HG03469 (cell line): ENCODE measurements around the gene DMAC1.

Experiments used
- ATAC-seq: cut with Tn5 transposase; IDR thresholded peaks from one replicate; pipeline ENCODE4 v1.9.1; 2021; ENCODE audit warnings: mild to moderate bottlenecking, moderate library complexity, moderate number of reproducible peaks; ENCODE audit not compliant: unreplicated experiment

DMAC1 gene, protein sequence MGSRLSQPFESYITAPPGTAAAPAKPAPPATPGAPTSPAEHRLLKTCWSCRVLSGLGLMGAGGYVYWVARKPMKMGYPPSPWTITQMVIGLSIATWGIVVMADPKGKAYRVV

DNA sequence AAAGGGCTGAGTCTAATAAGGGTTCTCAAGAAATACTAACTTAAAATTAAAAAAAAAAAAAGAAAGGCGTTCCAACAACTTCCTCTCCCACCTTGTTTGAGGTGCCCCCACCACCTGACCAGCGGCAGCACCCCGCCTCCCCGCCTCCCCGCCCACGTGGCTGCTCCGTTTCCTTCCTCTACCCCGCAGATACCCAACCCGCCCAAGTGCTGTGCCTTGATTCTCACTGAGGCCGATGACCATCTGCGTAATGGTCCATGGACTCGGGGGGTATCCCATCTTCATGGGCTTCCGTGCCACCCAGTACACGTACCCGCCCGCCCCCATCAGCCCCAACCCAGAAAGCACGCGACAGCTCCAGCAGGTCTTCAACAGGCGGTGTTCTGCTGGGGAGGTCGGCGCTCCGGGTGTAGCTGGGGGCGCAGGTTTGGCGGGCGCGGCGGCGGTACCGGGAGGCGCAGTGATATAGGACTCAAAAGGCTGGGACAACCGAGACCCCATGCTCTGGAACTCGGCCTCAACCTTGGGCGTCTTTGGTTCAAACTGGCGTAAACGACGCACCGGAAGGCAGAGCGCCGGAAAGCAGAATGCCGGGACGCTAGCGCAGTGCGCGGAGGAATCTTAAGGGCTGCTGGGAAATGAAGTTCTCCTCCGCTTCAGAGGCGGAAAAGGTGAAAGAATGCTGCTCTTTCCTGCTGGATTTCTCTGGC is at the start of gene DMAC1:
Gene DMAC1, minus strand, starts transcription at position 545 of the 710 bp plus-strand sequence. Its CDS starts 44 bp downstream, at position 501.
- ATAC-seq: peak; percentile 86

DNA sequence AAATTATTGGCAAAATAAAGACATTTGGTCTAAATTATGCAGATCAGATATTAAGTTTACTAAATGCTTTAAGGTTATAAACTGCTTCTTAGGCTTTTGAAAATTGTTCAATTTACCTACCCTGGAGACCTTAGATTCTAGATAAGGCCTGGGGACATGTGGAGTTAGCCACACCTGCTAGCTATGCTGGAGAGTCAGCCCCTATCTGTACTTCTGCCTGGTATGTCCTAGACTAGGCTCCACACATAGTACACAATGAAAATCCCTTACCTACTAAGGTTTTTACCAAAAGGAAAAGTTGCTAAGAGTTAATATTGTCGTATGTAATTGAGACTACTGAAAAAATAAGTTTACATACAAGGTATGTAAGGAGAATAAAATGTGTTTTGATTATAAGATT is 49.8 kb upstream of the DMAC1 start:
- ATAC-seq: no peak

DNA sequence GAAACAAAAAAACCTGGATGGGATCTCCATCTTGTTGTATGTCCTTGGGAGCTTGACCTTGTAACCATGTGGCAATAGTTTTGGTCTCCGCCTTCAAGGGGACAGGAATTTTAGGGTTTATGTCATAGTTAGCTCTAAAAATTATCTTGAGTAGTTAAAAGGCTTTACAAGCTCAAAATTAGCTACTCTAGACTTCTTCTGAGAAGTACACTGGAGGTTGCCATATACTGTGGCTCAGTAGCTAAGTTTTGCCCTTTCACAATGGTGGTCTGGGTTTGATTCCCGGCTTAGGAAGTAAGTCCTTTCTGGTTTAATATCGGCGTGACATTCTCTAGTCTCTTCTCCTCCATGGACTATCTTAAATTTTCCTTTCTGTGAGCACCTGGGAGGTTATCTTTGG is 48.9 kb upstream of the DMAC1 start:
- ATAC-seq: no peak

DNA sequence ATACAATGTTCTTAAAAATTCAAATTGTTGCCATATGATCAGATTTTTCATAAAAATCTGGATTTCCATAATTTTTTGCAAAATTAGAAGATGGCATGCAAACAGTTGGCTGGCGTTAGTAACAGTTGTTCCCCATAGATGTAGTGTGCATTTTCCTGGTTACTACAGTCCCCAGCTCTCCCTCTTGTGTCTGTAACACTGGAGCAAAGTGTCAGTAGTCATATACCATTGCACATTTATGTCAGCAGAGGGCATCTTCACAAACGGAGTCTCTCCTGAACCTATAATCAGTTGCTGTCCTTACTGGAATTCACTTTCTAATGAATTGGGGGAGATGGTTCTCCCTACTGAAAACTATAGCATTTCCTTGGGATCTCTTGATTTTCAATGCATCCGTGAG is 44.7 kb upstream of the DMAC1 start:
- no peak for ATAC-seq

DNA sequence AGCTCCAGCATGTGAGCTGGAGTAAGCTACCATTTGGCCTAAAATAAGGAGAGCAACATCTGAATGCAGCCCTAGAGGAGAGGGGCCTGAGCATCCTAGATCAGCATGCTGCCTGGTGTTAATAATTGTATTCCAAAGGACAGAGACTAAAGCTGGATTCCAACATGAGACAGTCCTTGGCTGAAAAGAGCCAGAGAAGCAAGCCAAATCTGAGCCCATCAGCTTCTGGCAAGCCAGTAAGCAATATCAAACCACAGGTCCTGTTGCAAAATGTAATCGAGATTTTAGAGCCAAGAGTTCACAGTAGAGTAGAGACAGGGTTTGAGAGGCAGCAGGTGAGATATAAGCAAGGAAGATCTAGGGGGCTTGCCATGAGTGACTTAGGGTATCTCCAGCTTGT is 42.3 kb upstream of the DMAC1 start:
- ATAC-seq: no peak

DNA sequence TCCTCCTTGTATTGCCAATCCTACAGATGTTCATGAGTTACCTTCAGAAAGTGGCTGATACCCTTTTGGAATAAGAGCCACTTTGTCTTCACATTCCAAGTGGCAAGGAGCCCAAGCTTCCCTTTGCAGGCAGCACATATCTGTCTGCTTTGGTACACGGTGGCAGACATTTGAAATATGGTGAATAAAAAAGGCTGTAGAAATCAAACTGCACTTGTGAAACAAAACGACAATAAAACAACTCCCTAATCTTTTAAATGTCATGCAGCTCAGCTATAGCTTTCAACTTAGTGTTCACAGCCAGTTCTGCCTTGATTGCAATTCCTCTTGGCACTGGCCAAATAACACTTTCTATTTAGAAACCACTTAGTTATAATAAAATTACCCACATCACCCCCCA is 35.0 kb upstream of the DMAC1 start:
- no peak for ATAC-seq

DNA sequence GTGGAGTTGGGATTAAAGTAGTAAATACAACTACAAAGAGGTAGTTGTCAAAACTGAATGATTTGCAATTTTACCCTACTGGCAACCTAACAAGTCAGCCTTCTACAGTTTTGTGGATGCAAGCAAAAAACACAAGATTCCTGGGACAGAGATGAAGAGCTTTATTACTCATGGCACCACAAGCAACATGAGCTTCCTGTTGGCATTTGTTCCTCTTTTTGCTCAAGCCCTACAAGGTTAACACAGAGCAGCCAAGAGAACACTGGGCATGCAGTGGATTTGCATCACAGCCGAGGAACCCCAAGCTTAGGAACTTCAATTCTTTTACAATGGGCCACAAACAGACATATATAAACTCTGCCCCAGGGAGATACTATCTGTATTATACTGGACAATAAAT is 28.8 kb upstream of the DMAC1 start:
- no peak for ATAC-seq

DNA sequence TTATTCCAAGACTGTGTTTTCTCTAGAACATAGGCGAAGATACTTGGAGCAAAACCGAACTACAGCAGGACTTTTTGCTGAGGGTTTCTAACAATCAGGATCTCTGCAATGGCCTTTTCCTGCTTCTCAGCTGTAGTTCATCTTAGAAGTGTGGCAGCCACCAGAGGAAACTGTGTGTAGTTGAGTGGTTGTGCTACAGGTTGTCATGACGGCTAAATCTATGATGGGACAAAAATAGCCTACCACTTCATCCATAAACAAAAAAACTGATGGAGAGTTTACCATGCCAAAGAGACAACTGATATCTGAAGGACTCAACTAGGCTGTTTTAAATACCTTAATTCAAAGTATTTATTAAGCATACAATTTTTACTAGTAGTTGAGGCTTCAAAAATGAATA is 28.2 kb upstream of the DMAC1 start:
- ATAC-seq: no peak

DNA sequence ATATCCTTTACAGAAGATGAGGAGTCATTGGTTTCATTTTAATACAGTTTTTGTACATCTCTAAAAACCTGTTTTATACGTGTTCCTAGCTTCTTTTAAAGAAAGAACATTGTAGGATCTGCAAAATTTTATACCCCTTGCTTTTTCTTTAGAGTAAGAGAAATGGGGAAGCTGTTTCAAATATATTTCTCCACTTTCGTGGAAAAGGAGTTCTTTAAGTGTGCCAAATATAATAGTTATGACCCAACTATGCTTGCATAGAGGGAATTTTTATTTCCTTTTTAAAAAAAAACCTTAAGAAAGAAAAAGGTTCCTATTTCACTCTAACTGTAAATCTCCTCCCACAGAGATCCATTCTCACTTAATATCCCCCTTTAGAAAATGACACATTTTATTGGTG is 27.5 kb upstream of the DMAC1 start:
- no peak for ATAC-seq

DNA sequence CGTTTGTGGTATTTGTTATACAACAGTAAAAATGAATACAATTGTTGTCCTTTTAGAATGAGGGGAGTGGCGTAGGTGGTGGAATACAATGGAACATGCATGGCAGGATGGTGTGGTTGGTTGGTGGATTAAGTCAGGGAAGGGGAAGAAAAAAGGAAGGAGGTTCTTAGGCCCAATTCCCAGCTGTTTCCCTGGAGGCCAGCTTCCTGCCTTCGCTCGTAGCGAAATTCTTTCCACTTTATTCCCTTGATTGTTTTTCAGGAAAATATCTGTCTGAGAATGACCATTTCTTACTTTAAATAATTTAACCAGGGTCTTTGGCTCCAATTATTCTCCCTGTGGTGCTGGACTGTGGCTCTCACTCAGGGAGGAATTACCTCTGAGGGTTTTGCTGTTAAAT is 24.1 kb upstream of the DMAC1 start:
- ATAC-seq: no peak

DNA sequence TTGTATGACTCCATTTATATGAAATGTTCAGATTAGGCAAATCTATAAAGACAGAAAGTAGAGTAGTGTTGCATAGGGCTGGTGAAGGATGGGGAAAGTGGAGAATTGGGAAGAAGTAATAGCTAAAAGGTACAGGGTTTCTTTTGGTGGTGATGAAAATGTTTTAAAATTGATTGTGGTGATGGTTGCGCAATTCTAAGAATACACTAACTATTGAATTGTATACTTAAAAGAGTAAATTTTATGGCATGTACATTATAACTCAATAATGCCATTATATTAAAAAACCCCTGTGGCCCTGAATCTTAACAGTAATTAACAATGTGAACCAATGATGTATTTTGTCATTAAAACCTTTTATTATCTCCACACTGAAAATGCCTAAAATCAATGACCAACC is 20.4 kb upstream of the DMAC1 start:
- ATAC-seq: no peak

DNA sequence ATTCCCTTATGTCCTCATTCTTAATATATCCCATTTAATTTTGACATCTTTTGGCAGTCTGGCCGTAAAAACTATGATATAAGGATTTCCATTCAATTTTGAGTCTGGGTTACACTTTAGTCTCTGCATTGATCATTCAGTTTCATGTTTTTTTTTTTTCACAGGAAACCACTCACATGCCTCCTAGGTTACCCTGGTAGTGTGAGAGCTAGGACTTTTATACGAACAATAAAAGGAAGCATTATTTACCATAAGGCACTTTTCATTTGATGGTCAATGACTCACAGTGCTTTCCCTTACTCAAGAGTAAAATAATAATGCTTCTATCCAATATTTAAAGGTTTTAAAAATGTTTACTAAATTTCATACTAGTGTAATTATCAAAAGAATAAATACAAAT is 16.4 kb upstream of the DMAC1 start:
- ATAC-seq: no peak

DNA sequence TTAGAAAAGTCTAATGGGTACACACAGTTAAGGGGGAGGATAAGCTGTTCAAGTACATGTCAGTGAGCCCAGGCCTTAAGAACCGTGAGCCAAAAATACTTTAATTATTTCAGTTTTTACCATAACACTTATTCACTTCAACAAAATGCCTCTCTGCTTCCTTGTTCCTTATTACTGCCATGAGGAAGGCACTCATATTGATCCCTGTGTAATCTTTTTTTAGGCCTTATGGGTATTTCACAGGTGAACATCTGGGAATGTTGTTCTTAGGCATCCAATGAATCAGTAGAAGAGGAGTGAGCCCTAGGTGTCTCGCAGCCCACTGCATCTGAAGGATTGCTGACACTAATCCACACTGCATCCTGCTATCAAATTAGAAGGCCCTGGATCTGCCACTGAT is 13.5 kb upstream of the DMAC1 start:
- no peak for ATAC-seq

DNA sequence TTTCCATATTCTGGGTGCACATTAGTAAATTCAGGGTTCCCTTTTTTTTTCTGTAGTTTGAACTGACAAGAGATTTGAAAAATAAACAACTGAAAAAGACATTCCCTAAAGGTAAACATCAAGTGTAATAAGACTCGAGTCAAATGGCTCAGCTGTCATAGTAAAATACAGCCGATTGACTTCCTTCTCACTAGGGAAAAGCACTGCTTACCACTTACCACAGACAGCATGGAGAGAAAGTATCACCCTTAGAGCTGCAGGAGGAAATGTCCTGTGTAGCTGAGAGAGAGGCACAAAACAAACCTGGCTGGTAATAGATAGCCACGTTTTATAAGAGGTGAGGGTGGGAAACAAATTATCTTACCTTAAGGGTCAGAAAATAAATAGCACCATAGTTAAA is 12.1 kb upstream of the DMAC1 start:
- no peak for ATAC-seq

DNA sequence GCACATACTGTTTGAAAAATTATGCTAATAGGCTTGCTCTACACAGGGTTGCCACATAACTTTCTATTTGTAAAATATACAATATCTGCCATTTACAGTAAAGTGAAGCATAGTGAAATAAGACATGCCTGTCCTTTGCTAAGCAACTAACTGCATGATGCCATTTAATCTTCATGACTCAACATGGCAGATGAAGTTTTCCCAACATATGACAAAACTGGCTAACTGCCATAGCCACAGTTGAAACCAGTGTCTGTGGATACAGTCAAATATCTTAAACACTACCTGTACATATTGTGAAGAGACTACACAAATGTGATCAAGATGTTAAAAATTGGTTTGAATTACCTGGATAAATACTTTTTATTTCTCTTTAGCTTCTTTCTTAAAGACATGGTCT is 3.1 kb upstream of the DMAC1 start:
- no peak for ATAC-seq

DNA sequence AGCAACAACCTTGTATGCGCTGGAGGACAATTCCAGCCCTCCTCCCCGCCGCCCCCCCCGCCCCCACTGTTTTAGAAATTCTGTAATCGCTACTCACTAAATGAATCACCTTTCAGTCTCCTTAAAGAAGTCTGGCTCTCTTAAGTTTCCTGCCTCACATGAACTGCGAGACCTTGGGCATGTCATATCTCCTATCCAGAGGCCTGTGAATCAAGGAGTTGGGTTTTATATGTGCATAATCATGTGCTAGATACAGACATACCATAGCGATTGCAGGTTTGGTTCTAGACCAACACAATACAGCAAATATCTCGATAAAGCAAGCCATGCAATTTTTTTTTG is 337 bp upstream of the DMAC1 start:
- ATAC-seq: peak; percentile 12

DNA sequence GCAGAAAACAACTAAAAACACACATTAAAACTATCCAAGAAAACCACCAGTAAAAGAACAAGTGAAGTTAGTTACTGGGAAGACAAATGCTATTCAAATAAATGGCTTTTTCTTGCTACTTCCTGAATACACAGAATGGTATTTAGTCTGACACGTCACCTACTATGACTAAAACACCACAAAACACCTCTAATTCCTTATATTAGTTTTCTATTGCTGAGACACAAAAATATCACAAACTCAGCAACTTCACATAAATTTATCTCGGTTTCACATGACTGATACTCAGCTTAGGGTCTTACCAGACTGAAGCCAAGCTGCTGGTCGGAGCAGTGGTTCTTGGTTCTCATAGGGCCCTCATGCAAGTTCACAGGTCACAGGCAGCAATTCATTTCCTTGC is 5.4 kb downstream of the DMAC1 start:
- no peak for ATAC-seq

DNA sequence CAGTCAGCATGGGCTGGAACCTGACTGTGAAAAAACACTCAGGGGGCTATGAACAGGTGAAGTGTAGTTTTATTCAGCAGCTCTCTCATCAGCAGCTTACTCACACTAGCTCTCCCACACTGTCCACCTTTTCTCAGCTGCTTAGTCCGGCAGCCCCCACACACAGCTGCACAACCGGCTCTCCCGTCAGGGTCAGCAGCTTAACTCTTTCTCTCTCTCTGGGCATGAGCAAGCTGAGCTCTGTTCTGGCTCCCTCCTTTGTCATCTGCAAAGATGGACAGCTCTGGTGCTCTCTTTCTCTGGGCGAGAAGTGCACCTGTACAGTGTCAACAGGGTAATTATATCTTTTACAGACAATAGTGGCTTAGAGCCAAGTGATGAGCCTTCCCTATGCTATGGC is 8.2 kb downstream of the DMAC1 start:
- no peak for ATAC-seq

DNA sequence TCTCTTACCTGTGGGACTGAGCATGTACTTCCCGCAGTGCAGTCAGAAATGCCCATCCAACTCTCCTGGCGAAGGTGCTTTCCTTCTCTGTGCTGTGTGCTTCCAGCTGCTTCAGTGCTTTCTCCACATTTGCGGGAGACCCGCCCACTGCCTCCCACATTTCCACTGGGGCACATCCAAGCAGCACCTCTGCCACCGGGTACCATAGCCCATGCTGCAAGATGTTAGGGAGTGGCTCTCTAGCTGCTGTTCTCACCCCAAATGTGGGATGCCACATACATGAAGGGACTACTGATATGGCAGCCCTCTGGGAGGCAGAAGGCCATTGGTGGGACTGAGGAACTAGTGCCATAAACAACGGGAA is 8.8 kb downstream of the DMAC1 start:
- ATAC-seq: no peak

DNA sequence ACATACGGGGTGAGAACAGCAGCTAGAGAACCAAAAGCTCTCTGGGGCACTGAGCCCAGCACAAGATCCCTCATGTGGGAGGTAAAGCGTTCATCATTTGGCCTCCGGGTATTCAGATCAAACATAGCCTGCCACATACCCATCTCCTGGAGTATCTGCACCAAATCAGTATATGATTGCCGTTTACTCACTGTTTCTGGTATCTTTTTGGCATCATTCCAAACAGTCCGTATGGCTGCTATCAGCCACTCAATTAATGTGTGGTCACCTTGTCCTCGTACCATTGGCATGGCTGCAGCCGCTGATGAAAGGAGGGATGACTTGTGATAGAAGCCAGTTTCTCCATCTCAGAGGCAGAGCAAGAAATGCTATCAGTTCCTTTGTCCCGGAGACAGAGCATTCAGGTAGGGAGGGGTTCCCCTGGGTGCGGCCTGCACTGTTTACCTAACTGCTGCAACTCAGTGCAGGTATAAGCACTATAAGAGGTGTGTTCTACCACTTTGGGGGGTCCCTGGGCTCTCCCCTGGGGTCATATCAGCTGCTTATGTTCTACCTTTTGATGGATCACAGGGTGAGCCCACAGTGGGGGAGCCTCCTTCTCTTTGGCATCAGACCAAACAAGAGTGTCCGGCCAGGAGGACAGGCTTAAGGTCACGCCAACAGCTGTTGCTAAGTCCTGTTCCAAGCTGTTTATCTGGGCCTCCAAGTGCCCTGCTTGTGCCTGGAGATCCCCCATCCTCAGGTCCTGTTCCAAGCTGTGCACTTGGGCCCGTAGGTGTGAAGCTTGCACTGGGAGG is 9.4 kb downstream of the DMAC1 start:
- no peak for ATAC-seq

DNA sequence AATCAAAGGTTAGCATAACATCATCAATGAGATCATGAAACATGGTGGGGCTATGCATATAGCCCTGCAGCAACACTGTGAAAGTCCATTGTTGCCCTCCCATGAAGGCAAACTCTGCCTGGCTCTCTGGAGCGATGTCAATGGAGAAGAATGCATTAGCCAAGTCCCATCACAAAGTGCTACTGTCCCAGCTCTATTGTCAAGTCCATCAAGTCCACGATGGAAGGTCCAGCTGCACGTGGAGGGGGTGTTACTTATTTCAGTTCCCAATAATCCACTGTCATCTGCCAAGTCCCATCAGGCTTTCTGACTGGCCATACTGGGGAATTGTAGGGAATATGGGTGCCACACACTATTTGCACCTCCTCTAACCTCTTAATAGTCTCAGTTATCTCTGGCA is 10.8 kb downstream of the DMAC1 start:
- no peak for ATAC-seq

DNA sequence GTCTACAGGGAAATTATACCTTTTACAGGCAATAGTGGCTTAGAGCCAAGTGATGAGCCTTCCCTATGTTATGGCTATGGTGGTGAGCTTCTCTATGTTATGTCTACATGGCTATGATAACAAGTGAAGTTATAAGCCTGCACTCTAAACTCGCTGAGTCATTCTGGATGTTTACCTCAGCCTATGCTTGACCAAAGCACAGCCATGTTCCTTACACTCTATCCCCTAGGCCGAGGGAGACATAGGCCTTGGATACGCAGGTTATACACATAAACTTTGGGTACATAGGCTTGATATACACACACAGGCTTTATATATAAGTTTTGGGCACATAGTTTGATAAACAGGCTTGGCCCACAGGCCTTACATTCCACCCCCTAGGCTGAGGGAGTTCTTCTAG is 13.8 kb downstream of the DMAC1 start:
- no peak for ATAC-seq

DNA sequence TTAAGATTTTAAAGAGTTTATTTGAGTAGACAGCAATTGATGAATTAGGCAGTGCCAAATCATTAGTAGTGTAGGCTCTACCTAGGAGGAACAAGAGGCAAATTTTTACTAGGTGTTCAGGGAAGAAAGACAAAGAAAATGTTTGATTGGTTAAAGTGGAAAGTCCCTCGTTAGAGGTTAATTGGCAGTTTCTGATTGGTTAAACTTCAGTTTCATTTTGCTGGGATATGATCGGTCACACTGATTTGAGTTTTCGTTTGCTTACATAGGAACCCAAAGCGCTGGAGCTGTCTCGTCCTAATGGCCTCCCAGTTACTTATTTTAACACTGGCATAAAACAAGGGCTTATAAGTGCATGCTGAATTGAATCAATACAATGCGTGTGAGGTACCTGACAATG is 15.1 kb downstream of the DMAC1 start:
- ATAC-seq: no peak
